ENCODE results near the gene HHLA2. TPM values are rescaled to one million over a fixed set of nuclear protein-coding genes. Genes with fewer than 3 reads are reported as not detected.

Gene HHLA2
- total RNA-seq, 1 donor: not detected

- no peak overlapping the region for H3K4me3 ChIP-seq (ENCODE audit: low read depth, low read length)
- DNase-seq (ENCODE audit: low read depth): peak; percentile 35
Measured at GRCh38 chr3:108406063-108406660, 109.8 kb downstream of the HHLA2 start.

GRCh38 chr3:108406661-108407206, 110.4 kb downstream of the HHLA2 start:
- no peak overlapping the region for H3K4me3 ChIP-seq (ENCODE audit: low read depth, low read length)
- peak; percentile 69 for TF ChIP-seq CTCF (IDR thresholded peaks at IDR 0.05; ENCODE audit: insufficient read depth, low read depth, low read length)
- peak; percentile 64 for DNase-seq (ENCODE audit: low read depth)

More at GRCh38 chr3:108406063-108406660, 109.8 kb downstream of the HHLA2 start:
- no peak for TF ChIP-seq CTCF (IDR thresholded peaks at IDR 0.05; ENCODE audit: insufficient read depth, low read depth, low read length)

GRCh38 chr3:108407886-108408285, 111.5 kb downstream of the HHLA2 start:
- DNase-seq (ENCODE audit: low read depth): no peak
- no peak for TF ChIP-seq CTCF (IDR thresholded peaks at IDR 0.05; ENCODE audit: insufficient read depth, low read depth, low read length)
- no peak overlapping the region for H3K4me3 ChIP-seq (ENCODE audit: low read depth, low read length)

GRCh38 chr3:108408883-108409799, 112.8 kb downstream of the HHLA2 start:
- no peak for DNase-seq (ENCODE audit: low read depth)
- H3K4me3 ChIP-seq (ENCODE audit: low read depth, low read length): no peak overlapping the region
- no peak for TF ChIP-seq CTCF (IDR thresholded peaks at IDR 0.05; ENCODE audit: insufficient read depth, low read depth, low read length)

DNA sequence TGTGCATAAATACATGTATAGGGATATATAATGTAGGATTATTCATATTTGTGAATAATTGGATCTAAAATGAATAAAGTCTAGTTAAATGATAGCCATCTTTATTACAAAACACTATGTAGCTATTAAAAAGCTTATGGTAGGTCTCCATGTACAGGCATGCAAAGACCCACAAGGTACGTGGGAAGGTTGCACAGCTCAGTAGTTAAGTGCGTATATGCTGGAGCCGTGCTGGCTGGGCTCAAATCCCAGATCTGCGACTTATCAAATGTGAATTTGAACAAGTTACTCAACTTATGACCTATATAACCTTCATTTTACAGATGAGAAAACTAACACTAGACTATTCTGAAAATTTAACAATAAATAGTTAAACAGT, 113.4 kb downstream of the HHLA2 start:
- no peak for DNase-seq (ENCODE audit: low read depth)
- TF ChIP-seq CTCF (IDR thresholded peaks at IDR 0.05; ENCODE audit: insufficient read depth, low read depth, low read length): no peak
- H3K4me3 ChIP-seq (ENCODE audit: low read depth, low read length): no peak overlapping the region

- no peak for DNase-seq (ENCODE audit: low read depth)
- no peak overlapping the region for H3K4me3 ChIP-seq (ENCODE audit: low read depth, low read length)
- no peak for TF ChIP-seq CTCF (IDR thresholded peaks at IDR 0.05; ENCODE audit: insufficient read depth, low read depth, low read length)
Measured at GRCh38 chr3:108410531-108410984, 114.2 kb downstream of the HHLA2 start.

Measured in fibroblast of villous mesenchyme (primary cell).